Activated CD8-positive, alpha-beta memory T cell treated with anti-CD3 and anti-CD28 coated beads, Interleukin-2, amount 50 U/mL, for 4 hours (primary cell): ENCODE measurements around the gene CDK18.
"Not testable (repeated sequence)": the region's sequence is repeated elsewhere in the genome, so short reads cannot be mapped to it uniquely, and the experiment has no call there.

ENCODE experiments used
- DNase-seq: peaks from one replicate; pipeline ENCODE4 v3.0.0-alpha.2; 2020

CDK18 gene

DNA sequence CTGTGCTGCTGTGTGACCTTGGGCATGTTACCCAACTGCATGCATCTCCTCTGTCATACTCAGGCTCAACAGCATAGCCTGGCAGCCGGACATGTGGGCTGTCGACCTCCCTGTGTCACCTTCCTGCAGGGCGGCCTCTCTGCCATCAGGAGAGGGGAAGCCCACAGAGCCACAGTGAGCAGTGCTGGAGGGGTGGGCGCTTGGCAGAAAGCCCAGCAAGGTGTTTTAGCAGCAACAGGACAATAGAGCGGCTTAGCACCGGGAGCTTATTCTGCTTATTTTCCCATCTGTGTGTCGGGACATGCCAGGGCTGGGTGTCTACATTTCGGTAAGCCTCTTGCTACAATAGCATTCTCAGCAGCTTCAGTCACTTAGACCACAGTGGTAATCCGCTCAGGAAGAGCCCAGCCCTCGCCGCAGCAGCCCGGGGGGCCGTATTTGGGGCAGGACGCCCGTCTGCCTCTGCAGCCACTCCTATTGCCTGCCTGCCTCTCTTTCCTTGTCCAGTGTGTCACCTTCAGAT, 22.8 kb upstream of the CDK18 start:
- peak; percentile 32 for DNase-seq

DNA sequence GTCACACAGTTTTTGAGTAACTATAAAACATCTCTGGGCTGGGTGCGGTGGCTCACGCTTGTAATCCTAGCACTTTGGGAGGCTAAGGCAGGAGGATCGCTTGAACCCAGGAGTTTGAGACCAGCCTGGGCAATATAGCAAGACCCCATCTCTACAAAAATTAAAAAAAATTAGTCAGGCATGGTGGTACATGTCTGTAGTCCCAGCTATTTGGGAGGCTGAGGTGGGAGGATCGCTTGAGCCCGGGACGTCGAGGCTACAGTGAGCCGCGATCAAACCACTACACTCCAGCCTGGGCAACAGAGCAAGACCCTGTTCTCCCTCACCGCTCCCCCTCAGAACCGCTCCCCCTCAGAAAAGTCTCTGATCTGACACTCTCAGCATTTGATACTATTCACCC, 21.9 kb upstream of the CDK18 start:
- DNase-seq, result not testable (repeated sequence)

DNA sequence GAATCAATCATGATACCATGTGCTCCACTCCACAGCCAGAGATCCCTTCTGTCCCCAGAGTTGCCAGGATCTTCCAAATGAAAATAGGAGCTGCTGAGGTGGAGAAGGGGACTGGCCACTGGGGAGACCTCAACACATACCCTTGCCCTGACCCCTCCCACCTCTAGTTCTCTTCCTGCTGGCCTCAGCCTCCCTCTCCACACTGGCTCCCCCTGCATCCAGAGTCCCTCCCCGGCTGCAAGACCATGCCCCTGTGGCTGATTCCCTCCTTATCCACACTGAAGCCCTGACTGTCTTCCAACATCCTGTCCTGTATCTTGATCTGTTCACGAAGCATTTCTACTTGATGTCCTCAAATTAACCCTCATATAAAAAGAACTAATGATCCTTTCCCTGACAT, 21.1 kb upstream of the CDK18 start:
- no peak for DNase-seq

DNA sequence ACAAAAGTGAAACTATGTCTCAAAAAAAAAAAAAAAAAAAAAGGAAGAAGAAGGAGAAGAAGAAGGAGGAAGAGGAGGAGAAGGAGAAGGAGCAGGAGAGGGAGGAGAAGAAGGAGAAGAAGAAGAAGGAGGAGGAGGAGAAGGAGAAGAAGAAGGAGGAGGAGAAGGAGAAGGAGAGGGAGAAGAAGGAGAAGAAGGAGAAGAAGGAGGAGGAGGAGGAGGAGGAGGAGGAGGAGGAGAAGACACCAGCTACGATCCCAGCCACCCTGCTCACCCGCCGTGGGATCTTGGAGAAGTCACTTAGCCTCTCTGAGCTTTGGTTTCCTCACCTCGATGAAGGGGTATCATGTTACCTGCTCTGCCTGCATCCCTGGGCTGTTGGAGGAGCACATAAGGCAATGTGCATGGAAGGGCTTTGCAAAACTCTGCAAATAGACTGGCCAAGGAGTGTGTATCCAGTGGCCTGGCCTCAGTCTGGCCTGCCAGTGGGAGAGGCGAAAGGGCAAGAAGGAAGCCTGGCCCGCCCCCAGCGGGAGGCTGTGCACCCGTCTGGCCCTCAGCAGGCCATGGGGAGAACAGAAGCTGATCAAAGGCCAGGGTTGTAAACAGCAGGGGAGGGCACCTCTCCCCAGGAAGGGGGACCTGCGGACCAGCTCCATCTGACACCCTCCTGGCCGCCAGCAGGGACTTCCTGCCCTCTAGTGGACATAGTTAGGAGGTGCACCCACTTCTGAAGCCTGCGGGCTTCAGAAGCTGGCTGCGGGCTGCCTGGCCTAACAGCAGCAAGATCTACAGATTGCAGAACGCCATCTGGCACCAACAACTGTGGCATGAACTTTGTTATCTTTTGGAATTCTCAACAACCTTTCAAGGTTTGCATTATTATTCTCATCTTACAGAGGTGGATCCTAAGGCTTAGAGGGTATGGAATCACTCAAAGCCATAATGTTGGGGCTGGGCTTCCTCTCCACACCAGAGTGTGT, 19.2 kb upstream of the CDK18 start:
- peak; percentile 67 for DNase-seq

DNA sequence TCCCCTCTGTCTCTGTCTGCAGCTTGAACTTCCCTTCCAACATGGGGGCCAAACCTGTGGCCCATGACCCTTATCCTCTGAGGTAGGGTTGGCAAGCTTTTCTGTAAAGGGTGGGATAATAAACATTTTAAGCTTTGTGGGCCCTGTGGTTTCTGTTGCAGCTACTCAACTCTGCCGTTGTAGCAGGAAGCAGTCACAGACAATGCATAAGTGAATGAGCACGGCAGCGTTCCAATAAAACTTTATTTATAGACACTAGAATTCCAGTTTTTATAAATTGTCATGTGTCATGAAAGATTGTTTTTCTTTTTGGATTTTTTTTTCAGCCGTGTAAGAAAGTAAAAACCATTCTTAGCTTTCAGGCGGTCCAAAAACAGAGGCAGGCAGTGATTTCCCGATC, 18.2 kb upstream of the CDK18 start:
- no peak for DNase-seq

DNA sequence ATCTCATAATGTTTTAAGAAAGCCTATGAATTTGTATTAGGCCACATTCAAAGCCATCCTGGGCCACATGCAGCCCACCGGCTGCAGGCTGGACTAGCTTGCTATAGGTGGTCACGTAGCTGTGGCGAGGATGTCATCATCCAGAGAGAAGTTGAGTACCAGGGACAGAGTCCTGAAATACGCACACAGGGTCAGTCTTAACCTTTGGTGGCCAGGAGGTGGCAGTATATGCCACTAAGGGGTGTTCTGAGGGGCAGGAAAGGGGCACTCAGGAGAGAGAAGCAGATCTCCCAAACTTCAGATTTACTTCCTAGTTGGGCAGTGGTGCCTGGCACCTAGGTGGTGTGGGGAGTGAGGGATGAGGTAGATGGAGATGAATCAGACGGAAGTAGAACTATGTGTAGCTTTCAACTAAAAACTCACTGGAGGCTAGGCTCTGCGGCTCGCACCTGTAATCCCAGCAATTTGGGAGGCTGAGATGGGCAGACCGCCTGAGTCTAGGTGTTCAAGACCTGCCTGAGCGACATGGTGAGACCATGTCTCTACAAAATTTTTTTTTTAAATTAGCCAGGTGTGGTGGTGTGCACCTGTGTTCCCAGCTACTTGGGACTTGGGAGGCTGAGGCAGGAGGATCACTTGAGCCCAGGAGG, 16.3 kb upstream of the CDK18 start:
- DNase-seq, result peak; percentile 49

DNA sequence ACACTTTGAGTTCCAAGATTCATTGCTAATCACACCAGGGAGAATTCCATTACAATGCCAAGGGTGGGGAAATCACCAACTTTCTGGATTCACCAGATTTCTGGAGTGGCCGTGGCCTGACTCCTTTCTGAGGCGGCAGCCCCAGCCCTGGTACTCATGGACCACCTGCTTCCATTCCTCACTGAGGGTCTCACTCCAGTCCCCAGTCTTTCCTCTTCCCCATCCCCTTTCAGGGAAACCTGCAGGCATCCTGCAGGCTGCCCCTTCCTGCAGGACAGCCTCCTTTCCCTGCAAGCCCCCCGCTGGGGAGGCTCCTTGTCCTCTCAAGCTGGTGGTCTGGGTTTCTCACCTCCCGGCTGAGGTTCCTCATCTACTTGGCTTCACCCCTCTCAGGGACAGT, 12.7 kb upstream of the CDK18 start:
- no peak for DNase-seq

DNA sequence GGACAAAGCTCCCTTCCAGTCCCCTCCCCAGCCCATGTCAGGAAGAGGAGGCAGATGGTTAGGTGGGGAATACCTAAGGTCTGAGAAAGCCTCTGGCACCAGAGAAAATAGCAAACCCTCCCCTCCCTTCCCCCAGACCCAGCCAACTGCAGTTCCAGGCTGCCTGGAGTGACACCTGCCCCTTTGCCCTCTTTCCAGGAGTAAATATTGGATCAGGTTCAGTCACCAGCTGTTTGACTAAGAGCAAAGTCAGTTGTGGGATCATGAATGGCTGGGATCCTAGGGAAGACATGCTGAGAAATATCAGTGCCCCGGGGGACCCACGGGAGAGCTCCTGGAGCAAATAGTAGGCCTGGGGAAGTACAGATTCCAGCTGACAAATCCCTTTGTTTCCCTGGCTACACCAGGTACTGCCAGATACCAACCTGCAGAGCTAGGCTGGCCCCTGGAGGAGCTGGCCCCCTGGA, 12.2 kb upstream of the CDK18 start:
- no peak for DNase-seq

DNA sequence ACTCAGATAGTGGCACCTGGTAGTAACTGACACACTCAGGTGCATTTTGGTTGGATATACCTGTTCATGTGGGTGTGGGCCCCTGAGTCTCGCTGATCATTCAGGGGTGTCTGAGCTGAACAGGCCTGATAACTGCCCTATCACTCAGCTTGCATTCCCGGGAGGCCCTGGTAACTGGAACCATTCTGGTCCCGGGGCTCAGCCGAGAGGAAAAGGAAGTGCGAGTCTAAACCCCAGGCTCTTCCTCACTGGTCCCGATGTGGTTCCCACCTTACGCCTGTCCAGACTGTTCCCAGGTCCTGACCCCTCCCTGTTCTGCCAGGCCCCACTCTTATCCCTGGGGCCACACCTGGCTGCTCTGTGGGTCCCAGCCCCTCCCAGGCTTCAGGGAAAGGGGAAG, 11.7 kb upstream of the CDK18 start:
- no peak for DNase-seq

DNA sequence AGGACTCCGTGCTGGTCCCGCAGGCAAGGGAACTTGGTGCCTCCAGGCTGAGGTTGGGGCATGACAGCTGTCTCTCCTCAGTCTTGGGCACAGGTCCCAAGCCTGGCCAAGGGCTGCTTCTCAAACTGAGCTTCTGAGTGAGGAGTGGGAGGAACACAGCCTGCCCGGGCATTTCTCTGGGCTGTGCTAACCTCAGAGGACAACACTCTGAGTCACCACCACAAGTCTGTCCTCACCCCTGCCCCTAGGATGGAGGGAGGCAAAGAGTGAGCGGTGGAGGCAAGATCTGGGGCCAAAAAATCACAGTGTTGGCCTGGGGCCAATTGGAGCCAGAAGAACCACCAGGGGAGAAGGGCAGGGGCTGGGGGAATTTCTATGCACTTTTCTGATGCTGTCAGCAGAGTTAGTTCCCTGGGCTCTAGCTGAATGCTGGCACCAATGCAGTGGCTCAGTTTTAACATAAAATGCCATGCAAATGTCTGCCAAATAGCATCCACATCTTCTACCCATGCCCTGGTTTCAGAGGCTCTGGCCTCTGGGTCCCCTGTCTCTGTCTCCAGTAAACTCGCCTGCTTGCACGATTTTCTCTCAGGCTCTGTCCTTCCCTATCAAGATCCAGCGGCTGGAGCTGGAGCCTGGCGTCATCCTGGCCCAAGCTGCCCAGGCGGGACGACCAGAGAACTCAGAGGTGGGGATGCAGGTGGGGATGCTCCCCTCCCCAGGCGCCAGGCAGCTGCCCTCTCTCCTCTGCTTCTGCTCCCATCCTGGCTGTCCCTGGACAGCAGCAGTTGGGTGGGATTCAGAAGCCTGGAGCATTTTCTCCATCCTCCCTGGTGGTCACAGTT, 11.0 kb upstream of the CDK18 start:
- no peak for DNase-seq

DNA sequence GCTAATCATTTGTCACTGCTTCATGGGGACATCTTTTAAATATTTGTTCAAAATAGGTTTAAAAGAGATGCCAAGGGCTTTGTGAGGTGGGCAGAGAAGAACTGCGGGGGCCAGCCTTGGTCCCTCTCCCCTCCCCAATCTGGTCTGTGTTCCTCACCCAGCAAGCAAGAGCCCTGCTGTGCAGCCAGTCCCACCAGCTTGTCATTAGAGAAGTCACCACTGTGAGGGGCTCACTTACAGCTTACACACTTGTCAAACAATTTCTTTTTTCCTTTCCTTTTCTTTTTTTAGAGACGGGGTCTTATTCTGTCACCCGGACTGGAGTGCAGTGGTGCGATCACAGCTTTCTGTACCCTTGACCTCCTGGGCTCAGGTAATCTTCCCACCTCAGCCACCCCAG, 10.4 kb upstream of the CDK18 start:
- DNase-seq, result no peak

DNA sequence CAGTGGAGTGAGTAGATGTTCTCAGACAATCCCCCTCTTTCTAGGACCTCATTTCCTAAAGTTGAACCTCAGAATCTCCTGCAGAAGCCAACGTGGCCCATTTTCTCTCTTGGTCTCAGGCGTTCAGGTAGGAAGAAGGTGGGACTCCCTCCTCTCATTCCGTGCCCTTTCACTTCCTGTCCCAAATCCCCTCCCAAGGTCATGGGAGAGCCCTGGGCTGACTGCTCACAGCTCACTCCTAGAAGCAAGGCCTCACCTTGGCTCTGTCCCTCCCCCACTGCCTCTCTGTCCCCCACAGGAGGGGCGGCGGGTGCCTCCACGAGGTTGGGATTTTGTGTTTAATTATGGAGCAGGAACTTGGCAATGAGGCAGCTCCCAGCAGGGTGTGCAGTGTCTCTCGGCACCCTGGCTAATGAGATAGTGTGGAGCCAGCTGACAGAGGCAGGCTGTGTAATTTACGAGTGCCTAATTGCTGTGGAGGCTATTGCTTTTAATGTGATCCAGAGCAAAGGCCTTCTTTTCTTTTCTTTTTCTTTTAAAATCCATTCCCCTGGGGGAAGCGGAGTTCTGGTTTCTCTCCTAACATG, 9.1 kb upstream of the CDK18 start:
- DNase-seq, result no peak

DNA sequence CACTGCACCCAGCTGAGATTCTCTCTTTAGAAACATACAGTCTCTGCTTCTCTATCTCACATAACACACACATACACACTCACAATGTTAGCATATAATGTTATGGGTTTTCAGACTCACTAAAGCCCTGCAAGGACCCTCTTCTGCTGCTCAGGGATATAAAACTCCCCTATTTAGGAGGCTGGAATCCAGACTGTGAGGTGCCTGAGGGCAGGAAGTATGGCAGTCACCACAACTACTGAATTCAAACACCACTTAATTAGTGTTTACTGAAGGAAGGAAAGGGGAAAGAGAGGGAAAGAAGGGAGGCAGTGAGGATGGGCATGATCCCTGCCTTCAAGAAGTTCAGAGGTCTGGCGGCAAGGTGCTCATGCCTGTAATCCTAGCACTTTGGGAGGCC, 7.8 kb upstream of the CDK18 start:
- DNase-seq, result no peak

DNA sequence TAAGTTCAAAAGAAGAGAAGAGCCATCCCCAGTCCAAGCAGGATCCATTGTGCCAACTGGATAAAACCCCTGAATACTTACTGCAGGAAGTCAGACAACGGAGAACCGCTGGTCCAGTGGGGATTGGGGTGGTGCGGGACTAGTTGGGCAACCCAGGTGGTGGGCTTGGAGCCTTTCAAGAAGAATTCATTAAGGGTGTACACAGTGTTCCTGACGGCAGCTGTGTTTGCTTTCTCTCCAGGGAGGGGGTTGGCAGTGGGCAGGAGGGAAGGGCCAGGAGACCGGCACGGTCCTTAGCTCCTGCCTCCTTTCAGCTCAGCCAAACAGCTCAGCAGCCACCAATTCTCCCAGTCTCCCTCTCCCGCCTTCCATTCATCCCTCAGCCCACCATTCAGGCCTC, 7.1 kb upstream of the CDK18 start:
- DNase-seq, result no peak

DNA sequence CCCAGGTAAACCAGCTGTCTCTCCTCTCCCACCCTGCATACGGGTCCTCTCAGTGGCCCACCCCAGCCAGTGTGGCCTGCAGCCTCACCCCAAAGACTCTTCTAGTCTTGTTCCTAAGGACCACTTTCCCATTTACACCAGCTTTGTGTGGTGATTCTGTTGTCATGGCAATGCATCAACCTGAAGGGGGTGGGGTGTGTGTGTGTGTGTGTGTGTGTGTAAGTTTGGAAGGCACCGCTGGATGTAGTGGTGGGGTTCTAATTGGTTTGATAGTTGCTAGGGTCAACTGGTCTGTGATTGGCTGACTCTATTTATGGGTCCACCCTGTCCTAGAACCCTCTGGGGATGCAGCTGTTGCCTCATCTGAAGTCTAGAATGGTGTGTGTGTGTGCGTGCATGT, 4.7 kb upstream of the CDK18 start:
- DNase-seq, result no peak

DNA sequence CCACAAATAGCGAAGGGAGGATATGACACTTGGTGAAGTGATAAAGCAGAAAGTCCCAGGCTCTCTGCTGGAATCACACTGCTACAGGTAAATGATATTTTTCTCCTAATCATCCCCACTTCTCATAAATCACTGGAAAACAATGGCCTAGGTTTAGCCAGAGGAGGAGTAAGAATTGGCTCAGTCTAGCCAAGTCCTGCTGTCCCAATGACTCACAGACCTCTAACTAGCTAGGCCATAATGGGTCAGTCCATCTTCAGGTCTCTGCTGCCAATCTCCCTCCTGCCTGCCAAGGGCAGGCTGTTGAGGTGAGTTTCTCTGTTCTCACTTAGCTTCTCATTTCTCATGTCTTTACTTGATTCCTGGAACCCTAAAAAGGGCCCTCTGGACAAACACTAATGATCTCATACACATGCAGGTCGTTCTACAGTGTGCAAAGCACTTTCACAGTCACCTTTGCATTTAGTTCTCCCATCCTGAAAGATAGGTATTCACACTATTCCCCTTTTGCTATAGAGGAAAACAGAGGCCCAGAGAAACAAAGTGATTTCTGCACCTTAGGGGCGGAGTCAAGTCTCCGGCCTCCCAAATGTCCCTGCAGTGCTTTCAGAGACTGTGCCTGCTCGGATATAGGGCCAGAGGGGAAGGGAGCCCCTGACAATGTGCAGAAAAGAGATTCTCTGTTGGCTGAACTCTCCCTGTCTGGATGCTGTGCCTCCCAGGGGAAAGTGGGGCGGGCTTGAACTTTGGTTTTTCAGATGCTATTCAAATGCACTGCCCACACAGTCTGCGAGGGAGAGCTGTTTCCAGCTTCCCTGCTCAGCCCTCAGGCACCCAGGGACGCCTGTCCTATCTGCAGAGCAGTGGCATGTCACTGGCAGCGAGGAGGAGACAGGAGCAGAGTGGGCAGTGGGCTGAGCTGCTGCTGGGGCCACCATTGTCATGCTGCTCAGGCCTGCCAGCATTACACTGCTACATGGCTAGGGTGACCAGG, 3.9 kb upstream of the CDK18 start:
- DNase-seq, result no peak

DNA sequence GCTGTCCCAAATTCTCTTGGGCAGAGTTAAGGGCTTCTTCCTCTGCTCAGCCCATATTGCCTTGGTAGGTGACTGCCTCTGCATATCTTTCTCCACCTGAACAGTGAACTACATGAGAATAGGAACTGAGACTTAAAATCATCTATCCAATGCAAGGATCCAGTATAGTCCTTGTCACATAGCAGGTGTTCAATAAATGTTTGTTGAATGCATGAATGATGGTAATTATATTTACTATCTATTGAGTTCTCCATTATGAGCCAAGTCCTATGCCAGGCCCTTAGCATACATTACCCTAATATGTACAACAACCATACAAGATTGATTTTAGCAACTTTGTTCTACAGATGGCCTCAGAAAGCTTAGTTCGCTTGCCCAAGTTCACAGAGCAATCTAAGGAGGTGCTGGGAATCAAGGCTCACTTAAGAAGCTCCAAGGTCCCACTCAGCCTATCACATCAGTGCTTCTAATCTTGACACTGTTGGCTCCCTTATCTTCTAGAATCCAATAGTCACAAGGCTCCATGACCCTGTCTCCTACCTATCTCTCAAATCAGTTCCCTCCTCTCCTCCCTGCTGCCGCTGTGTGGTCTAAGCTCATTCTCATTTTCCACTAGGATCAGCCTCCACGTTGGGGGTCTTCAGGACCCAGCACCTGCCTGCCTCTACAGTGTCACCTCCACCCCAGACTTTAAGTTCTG, 2.2 kb upstream of the CDK18 start:
- DNase-seq, result no peak

DNA sequence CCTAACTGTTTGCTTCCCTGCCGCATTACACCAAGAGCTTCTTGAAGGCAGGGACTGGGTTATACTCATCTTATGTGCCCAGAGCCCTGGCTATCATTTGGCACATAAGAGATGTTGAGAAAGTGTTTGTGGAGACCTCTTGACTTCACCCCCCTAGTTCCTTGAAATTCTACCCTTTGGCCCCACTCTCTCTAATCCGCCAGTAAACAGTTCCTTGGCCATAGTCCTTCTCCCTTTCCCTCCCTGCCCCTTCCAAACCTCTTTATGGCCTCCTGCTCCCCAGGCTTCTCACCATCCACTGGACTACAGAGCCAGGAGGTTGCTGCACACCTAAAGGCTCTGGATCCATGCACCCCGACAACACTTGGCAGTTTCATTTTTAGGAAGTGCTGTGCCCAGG, 1.5 kb upstream of the CDK18 start:
- DNase-seq, result no peak

DNA sequence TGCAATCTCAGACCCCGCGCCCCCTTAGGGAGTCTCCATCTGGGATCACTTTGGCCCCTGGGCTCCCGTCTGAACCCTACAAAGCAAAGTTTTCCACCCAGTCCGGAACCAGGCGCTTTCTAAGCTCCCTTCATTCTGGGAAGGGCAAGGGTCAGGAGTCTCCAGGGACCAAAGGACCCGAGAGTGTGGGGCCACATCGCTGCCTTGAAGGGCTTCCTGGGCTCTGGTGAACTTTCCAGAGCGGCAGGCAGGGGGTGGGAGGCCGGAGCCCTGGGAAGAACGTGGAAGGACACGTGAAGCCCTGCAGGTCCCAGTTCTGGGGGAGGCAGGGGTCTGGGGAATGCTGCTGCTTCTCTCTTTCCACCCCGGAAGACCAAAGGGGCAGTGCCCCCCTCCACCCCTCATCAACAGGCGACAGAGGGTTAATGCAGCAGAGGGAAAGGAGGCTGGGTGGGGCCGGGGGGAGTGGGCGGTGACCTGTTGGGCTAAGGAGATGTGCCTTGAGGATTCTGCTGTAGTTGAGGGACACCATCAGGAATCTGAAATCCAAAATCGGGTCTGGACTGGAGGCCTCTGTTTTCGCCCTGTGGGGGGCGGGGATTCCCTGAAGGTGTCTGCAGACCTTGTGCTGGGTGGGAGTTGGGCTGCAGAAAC, 734 bp downstream of the CDK18 start:
- no peak for DNase-seq

DNA sequence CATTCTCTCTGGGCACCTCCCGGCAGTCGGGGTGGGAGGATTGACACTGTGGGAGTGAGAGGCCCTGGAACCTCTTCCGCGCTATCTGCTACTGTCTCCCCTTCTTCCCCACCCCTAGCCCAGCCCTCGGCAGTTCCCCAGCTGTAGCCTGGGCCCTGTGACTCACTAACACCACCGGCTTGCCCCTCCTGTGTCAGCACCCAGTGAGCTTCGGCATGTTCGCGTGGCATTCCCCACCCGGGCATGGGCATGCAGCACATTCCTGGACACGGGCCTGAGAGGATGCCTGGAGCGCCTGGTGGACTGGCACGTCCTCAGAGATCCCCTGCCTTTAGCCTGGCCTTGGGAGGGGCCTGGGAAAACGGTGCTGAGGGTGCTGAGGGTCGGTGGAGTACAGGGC, 1.3 kb downstream of the CDK18 start:
- no peak for DNase-seq
